ENCODE results near the gene MTHFD1. TPM values are rescaled to one million over a fixed set of nuclear protein-coding genes. Genes with fewer than 3 reads are reported as not detected.

The MTHFD1 gene
- total RNA-seq, 4 donors from 2014 or later = 33.3 to 39.9 (median 35.8) TPM

- intact Hi-C loops (cut with DNase I) = loop anchor here (10.0 kb wide), 1 partner anchor 173 kb away; no protein-coding TSS in a partner anchor
- H3K9me3 ChIP-seq = no peaks in the 10 kb centered on the region
- no peak for DNase-seq (ENCODE audit: extremely low spot score)
- H3K27me3 ChIP-seq = no peaks in the 10 kb centered on the region
- H3K27ac ChIP-seq (replicated peaks in 1 of 4) = peak overlapping the region in 2 of 4 donors; percentile 91 to 100
- TF ChIP-seq EP300 (IDR thresholded peaks at IDR 0.05) (no peak), POLR2AphosphoS5 (IDR thresholded peaks at IDR 0.05) (no peak), POLR2A (IDR thresholded peaks at IDR 0.05; ENCODE audit: low read depth) (no peak)
- TF ChIP-seq, protein P1, sequence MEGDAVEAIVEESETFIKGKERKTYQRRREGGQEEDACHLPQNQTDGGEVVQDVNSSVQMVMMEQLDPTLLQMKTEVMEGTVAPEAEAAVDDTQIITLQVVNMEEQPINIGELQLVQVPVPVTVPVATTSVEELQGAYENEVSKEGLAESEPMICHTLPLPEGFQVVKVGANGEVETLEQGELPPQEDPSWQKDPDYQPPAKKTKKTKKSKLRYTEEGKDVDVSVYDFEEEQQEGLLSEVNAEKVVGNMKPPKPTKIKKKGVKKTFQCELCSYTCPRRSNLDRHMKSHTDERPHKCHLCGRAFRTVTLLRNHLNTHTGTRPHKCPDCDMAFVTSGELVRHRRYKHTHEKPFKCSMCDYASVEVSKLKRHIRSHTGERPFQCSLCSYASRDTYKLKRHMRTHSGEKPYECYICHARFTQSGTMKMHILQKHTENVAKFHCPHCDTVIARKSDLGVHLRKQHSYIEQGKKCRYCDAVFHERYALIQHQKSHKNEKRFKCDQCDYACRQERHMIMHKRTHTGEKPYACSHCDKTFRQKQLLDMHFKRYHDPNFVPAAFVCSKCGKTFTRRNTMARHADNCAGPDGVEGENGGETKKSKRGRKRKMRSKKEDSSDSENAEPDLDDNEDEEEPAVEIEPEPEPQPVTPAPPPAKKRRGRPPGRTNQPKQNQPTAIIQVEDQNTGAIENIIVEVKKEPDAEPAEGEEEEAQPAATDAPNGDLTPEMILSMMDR (IDR thresholded peaks at IDR 0.05) = no peak
- H3K4me1 ChIP-seq = peaks cover 40 to 71% (median 67%) of the 10 kb centered on the region in 4 donors
- no peak overlapping the region for H3K4me3 ChIP-seq
- H3K36me3 ChIP-seq = no peaks in the 10 kb centered on the region
- WGBS = 78% methylated on average over 4 of the region's 4 CpGs
Measured at GRCh38 chr14:64507376-64508156, 119.4 kb downstream of the MTHFD1 start.

DNA sequence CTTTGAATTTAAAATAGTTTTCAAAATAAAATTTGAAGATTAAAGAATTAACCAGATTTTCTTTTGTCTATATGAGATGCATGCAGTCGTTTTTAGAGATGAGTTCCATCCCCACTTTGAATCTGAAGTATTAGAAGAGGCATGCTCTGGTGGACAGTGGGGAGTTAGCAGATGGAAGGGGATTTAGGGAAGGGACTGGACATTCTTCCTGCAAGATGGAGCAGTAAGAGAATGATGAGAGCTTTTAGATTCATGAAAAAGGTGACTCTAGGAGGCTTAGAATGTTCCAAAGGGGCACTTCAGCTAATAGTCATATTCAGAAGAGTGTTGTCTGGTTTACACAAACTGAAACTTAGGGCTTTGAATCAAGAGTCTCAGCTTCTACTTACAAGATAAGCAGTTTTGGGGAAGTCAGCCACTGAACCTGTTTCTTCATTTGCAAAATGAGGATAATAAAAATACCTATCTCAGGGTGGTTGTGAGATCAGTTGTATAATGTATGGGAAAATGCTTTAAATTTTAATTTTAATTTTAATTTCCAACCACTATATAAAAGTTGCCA lies 120.1 kb downstream of the MTHFD1 start:
- Histone ChIP-seq H3K27ac (replicated peaks in 1 of 4) (peak overlapping the region in 1 of 4 donors; percentile 91), H3K36me3 (no peaks in the 10 kb centered on the region), H3K4me1 (peaks cover 42 to 73% (median 68%) of the 10 kb centered on the region in 4 donors), H3K9me3 (no peaks in the 10 kb centered on the region), H3K4me3 (no peak overlapping the region), H3K27me3 (no peaks in the 10 kb centered on the region)
- DNase-seq (ENCODE audit: extremely low spot score) = no peak
- 48% methylated on average over 1 of the region's 1 CpG for WGBS
- intact Hi-C loops (cut with DNase I) = loop anchor here (10.0 kb wide), 1 partner anchor 173 kb away; no protein-coding TSS in a partner anchor
- TF ChIP-seq POLR2AphosphoS5 (IDR thresholded peaks at IDR 0.05) (no peak), POLR2A (IDR thresholded peaks at IDR 0.05; ENCODE audit: low read depth) (no peak), EP300 (IDR thresholded peaks at IDR 0.05) (no peak)
- TF ChIP-seq, protein P1 (IDR thresholded peaks at IDR 0.05) = no peak

DNA sequence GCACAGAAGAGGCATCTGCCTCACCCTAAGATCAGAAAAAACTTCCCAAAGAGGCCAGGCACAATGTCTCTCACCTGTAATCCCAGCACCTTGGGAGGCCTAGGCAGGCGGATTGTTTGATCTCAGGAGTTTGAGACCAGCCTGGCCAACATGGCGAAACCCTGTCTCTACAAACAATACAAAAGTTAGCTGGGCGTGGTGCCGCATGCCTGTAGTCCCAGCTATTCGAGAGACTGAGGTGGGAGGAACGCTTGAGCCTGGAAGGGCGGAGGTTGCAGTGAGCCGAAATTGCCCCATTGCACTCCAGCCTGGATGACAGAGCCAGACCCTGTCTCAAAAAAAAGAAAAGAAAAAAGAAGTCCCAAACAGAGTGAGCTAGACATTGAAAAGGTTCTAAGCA lies 120.9 kb downstream of the MTHFD1 start:
- peaks cover 43 to 80% (median 69%) of the 10 kb centered on the region in 4 donors for H3K4me1 ChIP-seq
- WGBS = 90% methylated on average over 8 of the region's 8 CpGs
- no peaks in the 10 kb centered on the region for H3K36me3 ChIP-seq
- intact Hi-C loops (cut with DNase I) = loop anchor here (10.0 kb wide), 1 partner anchor 174 kb away; no protein-coding TSS in a partner anchor
- H3K27me3 ChIP-seq = no peaks in the 10 kb centered on the region
- H3K4me3 ChIP-seq = no peak overlapping the region
- no peak for DNase-seq (ENCODE audit: extremely low spot score)
- H3K27ac ChIP-seq (replicated peaks in 1 of 4) = peak overlapping the region in 1 of 4 donors; percentile 14
- TF ChIP-seq EP300 (IDR thresholded peaks at IDR 0.05) (no peak), POLR2AphosphoS5 (IDR thresholded peaks at IDR 0.05) (no peak), POLR2A (IDR thresholded peaks at IDR 0.05; ENCODE audit: low read depth) (no peak)
- TF ChIP-seq, protein P1 (IDR thresholded peaks at IDR 0.05) = no peak
- no peaks in the 10 kb centered on the region for H3K9me3 ChIP-seq

Small RNA genes lying within 50 kb of the gene (small RNA-seq; reads per million reads assigned to genes)
- 0 reads per million in 3 donors for gene AL161756.2

Other genes starting within 250 kb of the MTHFD1 start
- gene ESR2, start 94.0 kb upstream of the MTHFD1 start, total RNA-seq = under 1 TPM in 3 of 4 donors, not detected in 1; 0.29 to 0.83 (median 0.42) TPM
- gene AKAP5, start 77.1 kb downstream of the MTHFD1 start, total RNA-seq = 1 to 10 TPM in 2 of 4 donors, under 1 TPM in 2; 0.45 to 2.1 (median 1.4) TPM
- gene ZBTB25, start 115.5 kb downstream of the MTHFD1 start, total RNA-seq = 10 to 100 TPM in 2 of 4 donors, 1 to 10 TPM in 2; 7.3 to 13.3 (median 10.4) TPM
- 10 to 100 TPM; 31.4 to 41.9 (median 35.3) TPM for gene ZBTB1, start 116.4 kb downstream of the MTHFD1 start, total RNA-seq
- gene HSPA2, start 152.4 kb downstream of the MTHFD1 start, total RNA-seq = 100 to 1,000 TPM; 196 to 334 (median 265) TPM
- gene PPP1R36, start 161.6 kb downstream of the MTHFD1 start, total RNA-seq = under 1 TPM in 3 of 4 donors, not detected in 1; 0.34 to 0.83 (median 0.71) TPM